H1 (cell line): ENCODE results near the gene HEATR9. TPM values are rescaled to one million over a fixed set of nuclear protein-coding genes. Genes with fewer than 3 reads are reported as not detected.

Experiments used
- BACH1 ChIP-seq: IDR thresholded peaks from 2 replicates; pipeline ENCODE4 v1.6.1; 2012; ENCODE audit warnings: low read length, improper control_type of control experiment
- BCL11A ChIP-seq, 2 experiments: IDR thresholded peaks; one replicate each; pipeline ENCODE4 v1.6.1; 2011; ENCODE audit warnings: low read depth in 2 of 2, low read length in 2 of 2, mild to moderate bottlenecking in 2 of 2
- CBX5 ChIP-seq: fragments of 300-800, 300-1000 bp; sonication (generic); IDR thresholded peaks from 2 replicates; pipeline ENCODE4 v1.7.1; 2016; ENCODE audit warnings: antibody characterized with exemption, low read length, low read depth
- CHD2 ChIP-seq: IDR thresholded peaks from 2 replicates; pipeline ENCODE4 v1.6.1; 2012; ENCODE audit warnings: low read length, improper control_type of control experiment
- EGR1 ChIP-seq: IDR thresholded peaks from 2 replicates; pipeline ENCODE4 v1.6.1; 2011; ENCODE audit warnings: low read depth, low read length, borderline replicate concordance
- SIX5 ChIP-seq: IDR thresholded peaks from 2 replicates; pipeline ENCODE4 v1.6.1; 2011; ENCODE audit warnings: mild to moderate bottlenecking, low read depth, low read length
- SP2 ChIP-seq: IDR thresholded peaks from 2 replicates; pipeline ENCODE4 v1.6.1; 2012; ENCODE audit warnings: mild to moderate bottlenecking, low read length, inconsistent platforms
- SUZ12 ChIP-seq: fragments of 200-600 bp; sonication (generic); IDR thresholded peaks from 2 replicates; pipeline ENCODE4 v1.6.1; 2012; ENCODE audit warnings: mild to moderate bottlenecking, inconsistent platforms, low read length, moderate library complexity, mixed read lengths
- TAF1 ChIP-seq: IDR thresholded peaks from 2 replicates; pipeline ENCODE4 v1.6.1; 2011; ENCODE audit warnings: mild to moderate bottlenecking, low read depth, low read length
- USF2 ChIP-seq: IDR thresholded peaks from 2 replicates; pipeline ENCODE4 v1.6.1; 2011; ENCODE audit warnings: low read length, improper control_type of control experiment
- polyA plus RNA-seq, 7 experiments: library from polyadenylated mRNA; depleted of rRNA in 3 of 7; stranded (reverse) in 5 of 7; unstranded in 2 of 7; fragments of >200 nt in 5 of 7; fragments of 200-250 nt in 2 of 7; gene quantifications; 1 replicate in 5 of 7; 2 replicates in 1 of 7; 4 replicates in 1 of 7; pipeline versions ENCODE4 v1.2.1 to v1.2.3, GENCODE V29; 2011 to 2013; ENCODE audit warnings: missing spikeins in 2 of 7, mixed read lengths in 2 of 7
- total RNA-seq: library from RNA; stranded (reverse); fragmentation: NEBNext Ultra II Directional; extraction: Animal tissue kit (Norgen Biotek cat#: 25700); gene quantifications from 2 replicates; pipeline ENCODE4 v1.2.1, GENCODE V29; 2021

HEATR9 gene
- total and polyA plus RNA-seq, 2 of the 8 experiments (the other 6 are each of a cell fraction or from before 2014, with no cell fraction given), result not detected

GRCh38 chr17:35808962-35809854 lies 59.5 kb downstream of the HEATR9 start, which contains the start of gene TAF15 (continued):
- TF ChIP-seq CHD2 (0 out of 2 replicates have a peak, but pooled peaks have one; percentile 8), BACH1 (no peak), CBX5 (no peak), USF2 (no peak), EGR1 (no peak; the same call in 1 of the 2 replicates), BCL11A (IDR thresholded peaks at IDR 0.05; ENCODE audit: low read depth in 2 of 2, low read length in 2 of 2) (no peak), SUZ12 (no peak), SP2 (no peak), TAF1 (peak; percentile 99), SIX5 (peak; percentile 57)
